ENCODE results near the gene NT5C.

DNA sequence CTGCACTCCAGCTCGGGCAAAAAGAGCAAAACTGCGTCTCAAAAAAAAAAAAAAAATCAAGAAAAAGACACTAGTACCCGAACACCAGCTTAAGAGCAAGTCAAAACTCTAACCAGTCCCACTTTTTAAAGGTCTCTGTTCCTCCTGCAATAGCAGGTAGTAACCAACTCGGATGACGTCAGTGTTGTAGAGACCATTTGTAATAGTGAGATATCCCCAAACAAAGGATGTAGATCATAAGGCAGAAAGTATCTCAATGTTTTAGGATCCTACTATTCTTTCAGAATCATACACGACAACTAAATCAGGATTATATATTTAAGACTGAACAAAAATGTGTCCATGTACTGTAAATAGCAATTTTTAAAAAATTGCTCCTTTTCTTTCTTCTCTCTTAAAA, 20.4 kb upstream of the NT5C start:
- no peak for TF ChIP-seq L3MBTL2 (conservative IDR thresholded peaks at IDR 0.05)
- TF ChIP-seq NFRKB (IDR thresholded peaks at IDR 0.05) = no peak
- no peak for TF ChIP-seq SP1 (IDR thresholded peaks at IDR 0.05)
- no peak for TF ChIP-seq TARDBP (IDR thresholded peaks at IDR 0.05)
- no peak for TF ChIP-seq FOXA1 (IDR thresholded peaks at IDR 0.05)
- TF ChIP-seq BHLHE40 (IDR thresholded peaks at IDR 0.05; ENCODE audit: borderline replicate concordance) = no peak
- no peak for TF ChIP-seq HDGF (IDR thresholded peaks at IDR 0.05; ENCODE audit: borderline replicate concordance)
- TF ChIP-seq ARNT (IDR thresholded peaks at IDR 0.05) = no peak
- TF ChIP-seq FOXM1 (IDR thresholded peaks at IDR 0.05; ENCODE audit: borderline replicate concordance) = no peak
- no peak for TF ChIP-seq LEF1 (IDR thresholded peaks at IDR 0.05; ENCODE audit: borderline replicate concordance)
- no peak for TF ChIP-seq CTBP1 (IDR thresholded peaks at IDR 0.05; ENCODE audit: borderline replicate concordance)

Data from HEK293T (cell line).